Breast epithelium (tissue), 4 donors: Measurements from ENCODE around the gene ABCB8. TPM values are rescaled to one million over a fixed set of nuclear protein-coding genes. Genes with fewer than 3 reads are reported as not detected.

Experiments used
- DNase-seq, 2 donors: peaks; one replicate each; pipeline ENCODE4 v3.0.0-alpha.2; 2019; ENCODE audit warnings: low spot score in 2 of 2
- H3K27ac ChIP-seq, 2 donors: fragments of 200-600 bp; sonication (generic) in 1 of 2; one replicate each; pipeline ENCODE4 v1.5.1; 2016 to 2019; ENCODE audit warnings: mild to moderate bottlenecking in 1 of 2
- H3K27me3 ChIP-seq, 2 donors: fragments of 200-600 bp; sonication (generic) in 1 of 2; one replicate each; pipeline versions ENCODE4 v1.5.1 to v1.6.0; 2017 to 2019; ENCODE audit warnings: control low read depth in 1 of 2, mild to moderate bottlenecking in 1 of 2
- H3K36me3 ChIP-seq: fragments of 200-600 bp; one replicate; pipeline ENCODE4 v1.5.1; 2019
- H3K4me1 ChIP-seq, 2 donors: fragments of 200-600 bp; sonication (generic); one replicate each; pipeline ENCODE4 v1.5.1; 2016 to 2019; ENCODE audit warnings: control low read depth in 1 of 2
- H3K4me3 ChIP-seq, 3 donors: fragments of 200-600 bp; sonication (generic); 1 replicate in 2 of 3; 2 replicates in 1 of 3; pipeline ENCODE4 v1.5.1; 2016 to 2019; ENCODE audit warnings: mild to moderate bottlenecking in 3 of 3, moderate library complexity in 2 of 3
- H3K9me3 ChIP-seq, 2 donors: fragments of 200-600 bp; sonication (generic) in 1 of 2; one replicate each; pipeline ENCODE4 v1.5.1; 2016 to 2019; ENCODE audit warnings: control low read depth in 1 of 2
- CTCF ChIP-seq, 3 donors: fragments of 450-650 bp; IDR thresholded peaks; one replicate each; pipeline ENCODE4 v1.5.1; 2016 to 2017; ENCODE audit warnings: antibody characterized with exemption in 3 of 3, mild to moderate bottlenecking in 3 of 3, moderate library complexity in 3 of 3
- POLR2A ChIP-seq: fragments of 450-650 bp; IDR thresholded peaks from one replicate; pipeline ENCODE4 v1.6.1; 2016; ENCODE audit warnings: antibody characterized with exemption, mild to moderate bottlenecking, moderate library complexity
- POLR2AphosphoS5 ChIP-seq, 3 donors: sonication (generic); formaldehyde crosslinking; IDR thresholded peaks; one replicate each; pipeline ENCODE4 v1.6.1; 2017; ENCODE audit warnings: antibody characterized with exemption in 3 of 3
- intact Hi-C: fragments of 100-400 bp; cut with DNase I; formaldehyde crosslinking; loops from one replicate; pipeline ENCODE4 v1.15.1; 2023; ENCODE audit warnings: low total_unique reads
- total RNA-seq, 3 donors: library from RNA; depleted of rRNA; stranded (reverse); fragments of >200 nt; gene quantifications; one replicate each; pipeline ENCODE4 v1.1.0, GENCODE V29; 2016

ABCB8 gene
- total RNA-seq, 3 donors from 2014 or later: 14.7 to 19.3 (median 17.6) TPM

GRCh38 chr7:151034312-151035025 lies 6.2 kb downstream of the ABCB8 start:
- Histone ChIP-seq H3K27me3 (no peaks in the 10 kb centered on the region), H3K9me3 (no peaks in the 10 kb centered on the region), H3K36me3 (peaks cover 7% of the 10 kb centered on the region), H3K4me1 (no peaks in the 10 kb centered on the region), H3K27ac (no peak overlapping the region), H3K4me3 (no peak overlapping the region)
- no peak for TF ChIP-seq POLR2AphosphoS5 (IDR thresholded peaks at IDR 0.05)
- intact Hi-C loops: no loop called here
- no peak for DNase-seq

GRCh38 chr7:151035026-151035717 lies 6.9 kb downstream of the ABCB8 start:
- no peaks in the 10 kb centered on the region for H3K27me3 ChIP-seq
- H3K27ac ChIP-seq: no peak overlapping the region
- intact Hi-C loops: no loop called here
- peaks cover 7% of the 10 kb centered on the region for H3K36me3 ChIP-seq
- H3K9me3 ChIP-seq: no peaks in the 10 kb centered on the region
- DNase-seq: no peak
- TF ChIP-seq POLR2AphosphoS5 (IDR thresholded peaks at IDR 0.05) (no peak), CTCF (IDR thresholded peaks at IDR 0.05) (no peak), POLR2A (no peak)
- no peaks in the 10 kb centered on the region for H3K4me1 ChIP-seq
- no peak overlapping the region for H3K4me3 ChIP-seq

- Histone ChIP-seq H3K27ac (no peak overlapping the region), H3K36me3 (peaks cover 7% of the 10 kb centered on the region)
- no peak for TF ChIP-seq POLR2A
- TF ChIP-seq POLR2AphosphoS5 (IDR thresholded peaks at IDR 0.05): no peak
- no peak for TF ChIP-seq CTCF (IDR thresholded peaks at IDR 0.05)
Observed at GRCh38 chr7:151035902-151036301, 7.7 kb downstream of the ABCB8 start.

GRCh38 chr7:151038951-151039849 lies 10.9 kb downstream of the ABCB8 start:
- no peaks in the 10 kb centered on the region for H3K9me3 ChIP-seq
- H3K4me3 ChIP-seq: no peak overlapping the region
- intact Hi-C loops: no loop called here
- H3K4me1 ChIP-seq: no peaks in the 10 kb centered on the region
- peak overlapping the region in 1 of 2 donors; percentile 76 for H3K27ac ChIP-seq
- TF ChIP-seq CTCF (IDR thresholded peaks at IDR 0.05) (no peak), POLR2A (no peak), POLR2AphosphoS5 (IDR thresholded peaks at IDR 0.05) (peak in 1 of 3 donors; percentile 14)
- no peak for DNase-seq
- H3K36me3 ChIP-seq: peaks cover 7% of the 10 kb centered on the region
- H3K27me3 ChIP-seq: no peaks in the 10 kb centered on the region

More at GRCh38 chr7:151035902-151036301, 7.7 kb downstream of the ABCB8 start:
- Histone ChIP-seq H3K27me3 (no peaks in the 10 kb centered on the region), H3K4me3 (no peak overlapping the region), H3K4me1 (no peaks in the 10 kb centered on the region), H3K9me3 (no peaks in the 10 kb centered on the region)
- intact Hi-C loops: no loop called here
- DNase-seq: no peak

- Histone ChIP-seq H3K36me3 (peaks cover 7% of the 10 kb centered on the region), H3K27me3 (no peaks in the 10 kb centered on the region), H3K4me3 (no peak overlapping the region), H3K9me3 (no peaks in the 10 kb centered on the region), H3K27ac (peak overlapping the region in 1 of 2 donors; percentile 14), H3K4me1 (no peaks in the 10 kb centered on the region)
- intact Hi-C loops: no loop called here
- no peak for TF ChIP-seq POLR2A
- TF ChIP-seq POLR2AphosphoS5 (IDR thresholded peaks at IDR 0.05): no peak
- no peak for TF ChIP-seq CTCF (IDR thresholded peaks at IDR 0.05)
- no peak for DNase-seq
Observed at GRCh38 chr7:151039850-151040548, 11.7 kb downstream of the ABCB8 start.
